H1 (cell line): ENCODE measurements around the gene PTCHD1. TPM values are rescaled to one million over a fixed set of nuclear protein-coding genes. Genes with fewer than 3 reads are reported as not detected.

Source experiments
- CTCF ChIA-PET: fragments of 300-600 bp; sonication (Branson Sonifier 250); formaldehyde crosslinking; loops from one replicate; lab custom pipeline; 2021; ENCODE audit not compliant: partially characterized antibody; lab: Charles Lee
- POLR2A ChIA-PET: fragments of 300-600 bp; sonication (Branson Sonifier 250); formaldehyde crosslinking; loops from one replicate; lab custom pipeline; 2021; ENCODE audit warnings: inconsistent platforms; ENCODE audit not compliant: partially characterized antibody; lab: Charles Lee
- DNase-seq, 2 experiments: peaks; one replicate each; pipeline versions ENCODE4 v3.0.0 to v3.0.0-alpha.2; 2010 to 2022; ENCODE audit warnings: low spot score in 2 of 2, low read depth in 1 of 2, mixed read lengths in 1 of 2
- FAIRE-seq: peaks from 2 replicates; lab custom pipeline; 2011; peaks lifted over from hg19 to GRCh38; lab: Jason Lieb, UNC
- H2AFZ ChIP-seq: 2 replicates; pipeline ENCODE4 v1.8.1; 2012; ENCODE audit warnings: low read length, inconsistent platforms
- H2AK5ac ChIP-seq: 2 replicates; pipeline ENCODE4 v1.6.1; 2013; ENCODE audit warnings: low read depth, low read length
- H2BK120ac ChIP-seq: replicated peaks from 2 replicates; pipeline ENCODE3; 2013; ENCODE audit warnings: low read depth, low read length, inconsistent platforms
- H2BK12ac ChIP-seq: 2 replicates; pipeline ENCODE4 v1.6.1; 2013; ENCODE audit warnings: low read depth, low read length
- H2BK15ac ChIP-seq: 2 replicates; pipeline ENCODE4 v1.6.1; 2013; ENCODE audit warnings: low read length
- H2BK20ac ChIP-seq: 2 replicates; pipeline ENCODE4 v1.6.1; 2013; ENCODE audit warnings: low read length
- H2BK5ac ChIP-seq: 2 replicates; pipeline ENCODE4 v1.6.1; 2013; ENCODE audit warnings: low read depth, low read length
- H3K14ac ChIP-seq: 2 replicates; pipeline ENCODE4 v1.6.1; 2013; ENCODE audit warnings: inconsistent platforms; ENCODE audit not compliant: insufficient read length
- H3K18ac ChIP-seq: 2 replicates; pipeline ENCODE4 v1.6.1; 2013; ENCODE audit warnings: low read length; ENCODE audit errors: extremely low read depth
- H3K23ac ChIP-seq: 2 replicates; pipeline ENCODE4 v1.6.1; 2013; ENCODE audit warnings: inconsistent platforms; ENCODE audit not compliant: insufficient read length
- H3K23me2 ChIP-seq: 2 replicates; pipeline ENCODE4 v1.6.1; 2013; ENCODE audit warnings: low read depth, low read length
- H3K27ac ChIP-seq: 2 replicates; pipeline ENCODE4 v1.6.1; 2011; ENCODE audit warnings: low read depth, low read length, inconsistent platforms
- H3K27me3 ChIP-seq, 4 experiments: replicated peaks in 1 of 4; 1 replicate in 1 of 4; 2 replicates in 3 of 4; pipeline versions ENCODE4 v1.6.1 to v1.8.1; 2011 to 2013; ENCODE audit warnings: low read length in 3 of 4, mild to moderate bottlenecking in 3 of 4, inconsistent platforms in 2 of 4, mixed read lengths in 2 of 4, moderate library complexity in 1 of 4; ENCODE audit not compliant: control insufficient read depth in 3 of 4, insufficient read depth in 3 of 4; ENCODE audit errors: extremely low read depth in 1 of 4
- H3K36me3 ChIP-seq, 4 experiments: 2 replicates each; pipeline versions ENCODE4 v1.6.1 to v1.8.1; 2011 to 2013; ENCODE audit warnings: mild to moderate bottlenecking in 4 of 4, low read length in 3 of 4, moderate library complexity in 2 of 4, control low read depth in 1 of 4, inconsistent platforms in 1 of 4; ENCODE audit not compliant: insufficient read depth in 4 of 4, control insufficient read depth in 2 of 4
- H3K4ac ChIP-seq: replicated peaks from 2 replicates; pipeline ENCODE3; 2013; ENCODE audit warnings: low read length, low read depth, mixed read lengths, inconsistent platforms; ENCODE audit not compliant: insufficient read length
- H3K4me1 ChIP-seq, 4 experiments: replicated peaks in 1 of 4; 1 replicate in 1 of 4; 2 replicates in 3 of 4; pipeline versions ENCODE4 v1.6.1 to v1.8.1; 2011 to 2013; ENCODE audit warnings: low read length in 3 of 4, inconsistent platforms in 2 of 4, mixed read lengths in 1 of 4; ENCODE audit not compliant: insufficient read depth in 4 of 4, control insufficient read depth in 3 of 4
- H3K4me2 ChIP-seq, 2 experiments: 2 replicates each; pipeline versions ENCODE4 v1.6.1 to v1.8.1; 2011 to 2013; ENCODE audit warnings: low read depth in 2 of 2, low read length in 2 of 2, control low read depth in 1 of 2, inconsistent platforms in 1 of 2, mild to moderate bottlenecking in 1 of 2; ENCODE audit not compliant: insufficient read depth in 1 of 2
- H3K4me3 ChIP-seq, 4 experiments: fragments of 200-600, 300-600 bp in 1 of 4; sonication (generic), shearing (Covaris generic), sonication (Bioruptor Twin) in 1 of 4; 2 replicates each; pipeline versions ENCODE4 v1.5.1 to v1.8.1; 2011 to 2016; ENCODE audit warnings: low read length in 4 of 4, low read depth in 3 of 4, control low read depth in 2 of 4, inconsistent platforms in 2 of 4, mild to moderate bottlenecking in 2 of 4, mixed read lengths in 1 of 4, moderate library complexity in 1 of 4; ENCODE audit not compliant: insufficient read depth in 2 of 4; ENCODE audit errors: extremely low read depth in 1 of 4
- H3K56ac ChIP-seq: replicated peaks from 2 replicates; pipeline ENCODE3; 2013; ENCODE audit warnings: low read depth, mild to moderate bottlenecking, mixed read lengths, low read length, inconsistent platforms; ENCODE audit not compliant: insufficient read length
- H3K79me1 ChIP-seq: 2 replicates; pipeline ENCODE4 v1.6.1; 2013; ENCODE audit warnings: low read depth, low read length, control low read depth
- H3K79me2 ChIP-seq, 2 experiments: 2 replicates each; pipeline versions ENCODE4 v1.6.1 to v1.8.1; 2012 to 2013; ENCODE audit warnings: low read length in 2 of 2, mild to moderate bottlenecking in 2 of 2, inconsistent platforms in 1 of 2; ENCODE audit not compliant: insufficient read depth in 2 of 2, control insufficient read depth in 1 of 2
- H3K9ac ChIP-seq, 4 experiments: replicated peaks in 1 of 4; 1 replicate in 1 of 4; 2 replicates in 3 of 4; pipeline versions ENCODE4 v1.6.1 to v1.8.1; 2011 to 2013; ENCODE audit warnings: low read depth in 3 of 4, low read length in 3 of 4, control low read depth in 2 of 4, mild to moderate bottlenecking in 2 of 4, moderate library complexity in 2 of 4, inconsistent platforms in 1 of 4; ENCODE audit errors: extremely low read depth in 1 of 4
- H3K9me3 ChIP-seq, 2 experiments: 2 replicates each; pipeline versions ENCODE4 v1.6.1 to v1.8.1; 2012 to 2013; ENCODE audit warnings: mild to moderate bottlenecking in 2 of 2, moderate library complexity in 2 of 2, control low read depth in 1 of 2, inconsistent platforms in 1 of 2, low read depth in 1 of 2, low read length in 1 of 2, mixed read lengths in 1 of 2; ENCODE audit not compliant: insufficient read depth in 2 of 2
- H4K20me1 ChIP-seq, 2 experiments: replicated peaks in 1 of 2; 2 replicates each; pipeline versions ENCODE3 to v1.8.1; 2011 to 2013; ENCODE audit warnings: inconsistent platforms in 2 of 2, low read length in 2 of 2, mild to moderate bottlenecking in 1 of 2; ENCODE audit not compliant: insufficient read depth in 2 of 2, control insufficient read depth in 1 of 2
- H4K5ac ChIP-seq: 2 replicates; pipeline ENCODE4 v1.6.1; 2013; ENCODE audit warnings: low read length, low read depth, mixed read lengths, inconsistent platforms; ENCODE audit not compliant: insufficient read length
- H4K8ac ChIP-seq: 2 replicates; pipeline ENCODE4 v1.8.0; 2013; ENCODE audit warnings: mild to moderate bottlenecking, moderate library complexity, low read length, inconsistent platforms; ENCODE audit not compliant: insufficient read depth; ENCODE audit errors: extremely low read depth
- H4K91ac ChIP-seq: replicated peaks from 2 replicates; pipeline ENCODE3; 2013; ENCODE audit warnings: low read length, mixed read lengths, inconsistent platforms; ENCODE audit not compliant: insufficient read length
- KDM1A ChIP-seq: fragments of 200-600, 300-600 bp; sonication (generic); IDR thresholded peaks from 2 replicates; pipeline ENCODE4 v1.7.1; 2016; ENCODE audit warnings: mild to moderate bottlenecking, low read length, borderline replicate concordance
- WGBS, 2 experiments: shearing (Covaris generic) in 1 of 2; methylation state at CpG; one replicate each; pipeline versions ENCODE4 v1.1.6 to v1.1.7; 2013 to 2015; ENCODE audit warnings: low lambda C conversion rate in 2 of 2, mixed read lengths in 2 of 2, inconsistent platforms in 1 of 2, low coverage in 1 of 2, missing lambda C conversion rate in 1 of 2; ENCODE audit not compliant: insufficient replicate concordance in 2 of 2, insufficient coverage in 1 of 2, insufficient read length in 1 of 2; ENCODE audit errors: extremely low coverage in 1 of 2, missing lambda C conversion rate in 1 of 2; 5-methylcytosine and 5-hydroxymethylcytosine counted together
- polyA plus RNA-seq, 7 experiments: library from polyadenylated mRNA; depleted of rRNA in 3 of 7; stranded (reverse) in 5 of 7; unstranded in 2 of 7; fragments of >200 nt in 5 of 7; fragments of 200-250 nt in 2 of 7; gene quantifications; 1 replicate in 5 of 7; 2 replicates in 1 of 7; 4 replicates in 1 of 7; pipeline versions ENCODE4 v1.2.1 to v1.2.3, GENCODE V29; 2011 to 2013; ENCODE audit warnings: missing spikeins in 2 of 7, mixed read lengths in 2 of 7
- total RNA-seq: library from RNA; stranded (reverse); fragmentation: NEBNext Ultra II Directional; extraction: Animal tissue kit (Norgen Biotek cat#: 25700); gene quantifications from 2 replicates; pipeline ENCODE4 v1.2.1, GENCODE V29; 2021

The PTCHD1 gene
- total and polyA plus RNA-seq, 2 of the 8 experiments (the other 6 are each of a cell fraction or from before 2014, with no cell fraction given): 0.53 to 2.4 TPM

GRCh38 chrX:23372220-23372902 is 37.7 kb downstream of the PTCHD1 start:
- Histone ChIP-seq H2BK15ac (no peak overlapping the region), H3K14ac (no peak overlapping the region), H2BK120ac (no peak overlapping the region), H4K5ac (no peak overlapping the region), H3K9me3 (no peaks in the 10 kb centered on the region), H4K8ac (no peak overlapping the region), H3K4ac (no peak overlapping the region), H3K56ac (no peak overlapping the region), H3K4me2 (no peak overlapping the region), H3K4me3 (no peak overlapping the region), H3K79me1 (no peaks in the 10 kb centered on the region), H2BK5ac (no peak overlapping the region), H4K91ac (no peak overlapping the region), H3K23me2 (no peaks in the 10 kb centered on the region), H4K20me1 (no peaks in the 10 kb centered on the region), H3K9ac (no peak overlapping the region), H2BK12ac (no peak overlapping the region), H3K79me2 (no peaks in the 10 kb centered on the region), H3K18ac (no peak overlapping the region), H2AK5ac (no peak overlapping the region), H3K36me3 (no peaks in the 10 kb centered on the region), H3K27ac (no peak overlapping the region), H3K23ac (no peak overlapping the region), H2BK20ac (no peak overlapping the region), H2AFZ (no peak overlapping the region), H3K27me3 (no peaks in the 10 kb centered on the region), H3K4me1 (no peaks in the 10 kb centered on the region; a peak in 1 of 7 replicates)
- CTCF ChIA-PET: interaction anchor here (1.1 kb wide), 1 partner anchor 9 kb away, joined by 4 read pairs; no protein-coding TSS in a partner anchor
- FAIRE-seq (no peak), DNase-seq (no peak)
- POLR2A ChIA-PET: no interaction called here
- no peak for TF ChIP-seq KDM1A
- WGBS, 2 experiments: 100% methylated on average over 5 of the region's 5 CpGs; no CpG with 5 or more reads in 1 of the 2 experiments
